ENCODE measurements around the gene UBR4. TPM values are rescaled to one million over a fixed set of nuclear protein-coding genes. Genes with fewer than 3 reads are reported as not detected.

The UBR4 gene
- total RNA-seq, 4 donors from 2014 or later, result 124 to 198 (median 131) TPM

- TF ChIP-seq, protein P1, sequence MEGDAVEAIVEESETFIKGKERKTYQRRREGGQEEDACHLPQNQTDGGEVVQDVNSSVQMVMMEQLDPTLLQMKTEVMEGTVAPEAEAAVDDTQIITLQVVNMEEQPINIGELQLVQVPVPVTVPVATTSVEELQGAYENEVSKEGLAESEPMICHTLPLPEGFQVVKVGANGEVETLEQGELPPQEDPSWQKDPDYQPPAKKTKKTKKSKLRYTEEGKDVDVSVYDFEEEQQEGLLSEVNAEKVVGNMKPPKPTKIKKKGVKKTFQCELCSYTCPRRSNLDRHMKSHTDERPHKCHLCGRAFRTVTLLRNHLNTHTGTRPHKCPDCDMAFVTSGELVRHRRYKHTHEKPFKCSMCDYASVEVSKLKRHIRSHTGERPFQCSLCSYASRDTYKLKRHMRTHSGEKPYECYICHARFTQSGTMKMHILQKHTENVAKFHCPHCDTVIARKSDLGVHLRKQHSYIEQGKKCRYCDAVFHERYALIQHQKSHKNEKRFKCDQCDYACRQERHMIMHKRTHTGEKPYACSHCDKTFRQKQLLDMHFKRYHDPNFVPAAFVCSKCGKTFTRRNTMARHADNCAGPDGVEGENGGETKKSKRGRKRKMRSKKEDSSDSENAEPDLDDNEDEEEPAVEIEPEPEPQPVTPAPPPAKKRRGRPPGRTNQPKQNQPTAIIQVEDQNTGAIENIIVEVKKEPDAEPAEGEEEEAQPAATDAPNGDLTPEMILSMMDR (IDR thresholded peaks at IDR 0.05; ENCODE audit: low read depth), result no peak
Observed at GRCh38 chr1:19036041-19036812, 173.8 kb downstream of the UBR4 start.

- TF ChIP-seq, protein P1 (IDR thresholded peaks at IDR 0.05; ENCODE audit: low read depth), result no peak
Observed at GRCh38 chr1:19035377-19036040, 174.6 kb downstream of the UBR4 start.

- TF ChIP-seq, protein P1 (IDR thresholded peaks at IDR 0.05; ENCODE audit: low read depth), result no peak
Observed at GRCh38 chr1:19034721-19035120, 175.3 kb downstream of the UBR4 start.

- TF ChIP-seq, protein P1 (IDR thresholded peaks at IDR 0.05; ENCODE audit: low read depth), result no peak
Observed at GRCh38 chr1:19033926-19034680, 176.0 kb downstream of the UBR4 start.

DNA sequence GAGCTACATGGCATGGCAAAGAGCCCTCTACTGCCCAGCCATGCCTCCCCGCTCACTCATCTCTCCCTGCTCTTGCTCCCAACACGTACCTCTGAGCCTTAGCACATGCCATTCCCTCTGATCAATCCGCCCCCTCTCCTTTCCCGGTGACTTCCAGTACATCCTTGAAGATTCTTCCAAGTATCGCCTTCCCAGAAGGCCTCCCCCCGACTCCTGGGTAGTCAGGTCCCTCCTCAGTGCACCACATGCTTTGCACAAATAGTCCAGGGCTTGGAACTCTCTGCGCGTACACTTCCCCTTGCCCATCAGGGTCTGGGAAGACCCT, 176.6 kb downstream of the UBR4 start:
- TF ChIP-seq, protein P1 (IDR thresholded peaks at IDR 0.05; ENCODE audit: low read depth), result no peak

- TF ChIP-seq, protein P1 (IDR thresholded peaks at IDR 0.05; ENCODE audit: low read depth), result no peak
Observed at GRCh38 chr1:19032701-19033514, 177.2 kb downstream of the UBR4 start.
